Ecto neural progenitor cell (in vitro differentiated cells): ENCODE data around the gene SMO.
"Not testable (repeated sequence)": the region's sequence is repeated elsewhere in the genome, so short reads cannot be mapped to it uniquely, and the experiment has no call there.

Experiments used
- DNase-seq: peaks from one replicate; pipeline ENCODE4 v3.0.0-alpha.2; 2018; ENCODE audit warnings: low spot score

The SMO gene

DNA sequence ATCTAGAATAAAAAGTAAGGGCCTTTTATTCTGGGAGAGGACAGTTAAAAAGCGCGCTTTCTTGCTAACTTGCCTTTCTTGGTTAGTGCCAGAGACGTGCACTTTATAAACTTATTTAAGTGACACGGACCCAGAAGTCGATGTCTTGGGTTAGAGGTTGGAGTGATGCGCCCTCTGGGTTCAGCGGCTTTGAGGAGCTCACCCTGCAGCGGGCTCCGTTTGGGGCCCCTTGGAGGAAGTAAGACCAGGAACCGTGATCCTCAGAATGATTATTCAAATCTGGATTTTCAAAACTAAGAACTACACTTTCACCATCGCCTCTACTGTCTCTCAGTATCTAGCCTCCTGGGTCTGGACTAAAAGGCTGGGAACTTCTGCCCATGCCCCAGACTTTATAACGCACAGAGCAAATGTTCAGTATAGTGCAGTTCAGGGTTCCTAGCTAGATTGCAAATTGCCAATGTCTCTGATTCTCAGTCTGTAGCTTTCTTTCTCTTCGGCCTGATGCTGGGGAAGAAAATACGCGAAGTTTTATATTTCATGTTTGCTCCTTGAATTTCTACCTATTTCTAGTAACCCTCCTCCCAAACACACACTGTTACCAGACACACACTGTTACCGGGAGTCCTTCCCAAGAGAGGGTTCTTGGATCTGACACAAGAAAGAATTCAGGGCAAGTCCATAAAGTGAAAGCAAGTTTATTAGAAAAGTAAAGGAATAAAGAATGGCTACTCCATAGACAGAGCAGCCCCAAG lies 18.6 kb upstream of the SMO start:
- no peak for DNase-seq

DNA sequence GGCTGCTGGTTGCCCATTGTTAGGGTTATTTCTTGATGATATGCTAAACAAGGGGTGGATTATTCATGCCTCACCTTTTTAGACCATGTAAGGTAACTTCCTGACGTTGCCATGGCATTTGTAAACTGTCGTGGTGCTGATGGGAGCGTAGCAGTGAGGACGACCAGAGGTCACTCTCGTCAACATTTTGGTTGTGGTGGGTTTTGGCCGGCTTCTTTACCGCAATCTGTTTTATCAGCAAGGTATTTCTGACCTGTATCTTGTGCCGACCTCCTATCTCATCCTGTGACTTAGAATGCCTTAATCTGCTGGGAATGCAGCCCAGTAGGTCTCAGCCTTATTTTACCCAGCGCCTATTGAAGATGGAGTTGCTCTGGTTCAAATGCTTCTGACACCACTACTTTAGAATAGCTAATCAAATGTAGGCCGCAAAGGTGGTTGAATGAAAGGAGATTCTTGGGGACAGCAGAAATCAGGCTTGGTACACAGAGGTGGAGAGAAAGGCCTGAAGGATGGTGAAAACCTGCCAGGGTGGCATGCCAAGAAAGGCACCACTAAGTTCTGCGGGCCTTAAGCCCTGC lies 17.9 kb upstream of the SMO start:
- DNase-seq, result no peak

DNA sequence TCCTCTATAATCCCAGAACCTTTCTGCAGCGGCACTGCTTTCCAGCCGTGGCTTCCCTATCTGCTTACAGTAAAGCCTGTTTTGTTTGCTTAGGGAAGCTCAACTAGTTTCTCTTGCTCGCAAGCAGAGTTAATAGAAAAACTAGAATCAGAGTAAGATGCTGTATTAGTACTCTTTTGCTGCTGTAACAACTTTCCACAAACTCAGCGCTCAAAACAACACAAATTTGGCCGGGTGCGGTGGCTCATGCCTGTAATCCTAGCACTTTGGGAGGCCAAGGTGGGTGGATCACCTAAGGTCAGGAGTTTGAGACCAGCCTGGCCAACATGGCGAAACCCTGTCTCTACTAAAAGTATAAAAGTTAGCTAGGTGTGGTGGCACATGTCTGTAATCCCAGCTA lies 14.6 kb upstream of the SMO start:
- DNase-seq, result not testable (repeated sequence)

DNA sequence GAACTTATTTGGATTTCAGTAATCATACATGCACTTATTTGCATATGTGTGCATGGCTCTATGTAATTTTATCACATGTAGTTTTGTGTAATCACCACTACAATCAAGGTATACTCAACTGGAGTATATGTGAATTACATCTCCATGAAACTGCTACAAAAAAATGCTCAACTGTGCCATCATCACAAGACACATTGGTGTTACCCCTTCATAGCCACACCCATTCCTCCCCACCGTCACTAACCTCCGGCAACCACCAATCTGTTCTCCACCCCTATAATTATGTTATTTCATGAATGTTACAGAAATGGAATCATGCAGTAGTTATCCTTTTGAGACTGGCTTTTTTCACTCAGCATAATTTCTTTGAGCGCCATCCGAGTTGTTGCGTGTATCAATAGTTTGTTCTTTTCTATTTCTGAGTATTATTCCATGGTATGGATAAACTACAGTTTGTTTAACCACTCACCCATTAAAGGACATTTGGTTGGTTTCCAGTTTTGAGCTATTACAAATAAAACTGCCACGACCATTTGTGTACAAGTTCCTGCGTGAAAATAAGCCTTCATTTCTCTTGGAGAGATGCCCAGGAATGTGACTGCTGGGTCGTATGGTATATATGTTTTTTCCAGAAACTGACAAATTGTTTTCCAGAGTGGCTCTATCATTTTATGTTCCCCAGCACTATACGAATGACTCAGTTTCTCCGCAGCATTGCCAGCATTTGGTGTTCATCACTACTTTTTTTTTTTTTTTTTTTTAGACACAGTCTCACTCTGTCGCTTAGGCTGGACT lies 11.3 kb upstream of the SMO start:
- no peak for DNase-seq

- no peak for DNase-seq
These were observed 3.3 kb upstream of the SMO start for GRCh38 chr7:129184981-129185670.

GRCh38 chr7:129186749-129187260 lies 1.6 kb upstream of the SMO start:
- no peak for DNase-seq

GRCh38 chr7:129187681-129188371 lies 607 bp upstream of the SMO start:
- no peak for DNase-seq

GRCh38 chr7:129188892-129189660 lies 643 bp downstream of the SMO start:
- peak; percentile 65 for DNase-seq

- DNase-seq, result no peak
These were observed 1.4 kb downstream of the SMO start for GRCh38 chr7:129189661-129190310.

DNA sequence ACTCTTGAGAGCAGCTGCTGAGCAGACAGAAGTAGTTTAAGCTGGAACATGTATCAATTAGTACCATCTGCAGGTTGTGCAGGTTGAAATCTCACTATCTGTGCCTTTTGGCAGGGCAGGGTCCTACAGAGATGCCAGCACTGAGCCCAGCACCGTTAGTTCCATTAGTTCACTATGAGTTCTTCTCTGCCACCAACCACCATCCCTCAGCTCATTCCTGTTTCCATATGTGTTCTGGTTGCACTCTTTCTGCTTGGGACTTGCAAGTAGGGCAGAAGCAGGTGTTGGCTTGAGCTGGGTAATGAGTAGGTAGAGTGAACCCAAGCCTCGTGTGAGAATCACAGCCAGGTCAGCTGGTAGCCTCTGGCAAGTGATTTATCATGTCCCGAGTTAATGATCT lies 2.8 kb downstream of the SMO start:
- DNase-seq, result no peak

DNA sequence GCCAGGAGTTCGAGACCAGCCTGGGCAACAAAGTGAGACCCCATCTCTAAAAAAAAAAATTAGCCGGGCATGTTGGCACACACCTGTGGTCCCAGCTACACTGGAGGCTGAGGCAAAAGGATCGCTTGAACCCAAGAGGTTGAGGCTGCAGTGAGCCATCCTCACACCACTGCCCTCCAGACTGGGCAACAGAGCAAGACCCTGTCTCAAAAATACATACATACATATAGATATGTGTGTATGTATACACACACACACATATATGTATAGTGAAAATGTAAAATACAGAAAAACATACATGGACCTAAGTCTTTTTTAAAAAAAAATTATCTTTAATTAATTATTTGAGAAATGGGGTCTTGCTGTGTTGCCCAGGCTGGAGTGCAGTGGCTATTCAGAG lies 5.5 kb downstream of the SMO start:
- no peak for DNase-seq

- DNase-seq, result no peak
These were observed 9.3 kb downstream of the SMO start for GRCh38 chr7:129197771-129198170.

GRCh38 chr7:129199406-129199805 lies 11.0 kb downstream of the SMO start:
- DNase-seq, result no peak

DNA sequence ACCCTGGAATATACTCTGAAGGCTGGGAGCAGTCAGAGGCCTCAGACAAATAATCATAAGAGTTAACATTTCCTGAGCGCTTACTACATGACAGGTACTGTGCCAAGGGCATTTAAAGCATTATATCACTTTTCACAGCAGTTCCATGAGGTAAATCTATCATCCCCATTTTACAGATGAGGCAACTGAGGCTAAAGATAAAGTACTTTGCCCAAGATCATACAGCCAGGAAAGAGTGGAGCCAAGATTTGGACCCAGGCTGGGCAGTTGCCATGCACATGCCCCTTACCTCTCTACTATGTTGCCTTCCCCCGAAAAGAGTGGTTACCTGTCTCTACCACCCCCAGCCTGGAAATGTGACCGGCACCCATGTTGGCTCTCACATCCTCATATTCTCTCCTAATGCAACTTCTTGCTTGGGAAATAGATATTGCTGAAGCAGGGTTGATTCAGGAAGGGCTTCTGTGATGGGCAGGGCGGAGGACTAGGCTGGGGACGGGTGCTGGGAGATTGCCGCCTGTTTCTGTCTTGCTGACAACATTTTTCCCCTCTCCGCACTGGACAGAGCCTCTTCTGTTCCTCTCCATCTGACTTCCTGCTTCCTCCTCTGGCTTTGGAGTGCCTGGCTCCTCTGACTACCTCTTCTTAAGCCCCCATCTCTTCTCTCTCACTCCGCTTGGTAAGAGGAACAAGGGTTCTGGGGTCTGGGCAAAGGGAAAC lies 13.8 kb downstream of the SMO start:
- no peak for DNase-seq

- DNase-seq, result no peak
These were observed 14.8 kb downstream of the SMO start for GRCh38 chr7:129203050-129203741.

DNA sequence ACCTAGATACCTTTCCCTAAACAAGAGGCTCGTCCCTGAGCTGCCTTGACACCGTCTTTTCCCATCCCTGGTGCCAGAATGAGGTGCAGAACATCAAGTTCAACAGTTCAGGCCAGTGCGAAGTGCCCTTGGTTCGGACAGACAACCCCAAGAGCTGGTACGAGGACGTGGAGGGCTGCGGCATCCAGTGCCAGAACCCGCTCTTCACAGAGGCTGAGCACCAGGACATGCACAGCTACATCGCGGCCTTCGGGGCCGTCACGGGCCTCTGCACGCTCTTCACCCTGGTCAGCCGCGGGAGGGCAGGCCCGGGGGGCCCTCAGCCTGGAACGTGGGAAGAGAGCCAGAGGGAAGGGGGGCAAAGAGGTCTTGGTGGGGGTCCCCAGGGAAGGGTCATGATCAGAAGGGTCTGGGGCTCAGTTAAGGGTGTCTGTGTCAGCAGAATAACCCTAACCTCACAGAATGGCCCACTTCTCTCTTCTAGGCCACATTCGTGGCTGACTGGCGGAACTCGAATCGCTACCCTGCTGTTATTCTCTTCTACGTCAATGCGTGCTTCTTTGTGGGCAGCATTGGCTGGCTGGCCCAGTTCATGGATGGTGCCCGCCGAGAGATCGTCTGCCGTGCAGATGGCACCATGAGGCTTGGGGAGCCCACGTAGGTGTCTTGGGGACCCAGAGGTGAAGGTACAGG lies 16.8 kb downstream of the SMO start:
- DNase-seq, result no peak

- no peak for DNase-seq
These were observed 17.8 kb downstream of the SMO start for GRCh38 chr7:129205987-129206785.

- DNase-seq, result no peak
These were observed 20.2 kb downstream of the SMO start for GRCh38 chr7:129208667-129209066.
